ENCODE results near the gene FSTL3. TPM values are rescaled to one million over a fixed set of nuclear protein-coding genes. Genes with fewer than 3 reads are reported as not detected.

FSTL3 gene
- total and polyA plus RNA-seq, 4 donors, result 15.1 to 172 (median 114) TPM

GRCh38 chr19:658059-658839 lies 17.9 kb upstream of the FSTL3 start:
- Histone ChIP-seq H3K9ac (ENCODE audit: insufficient read depth in 1 of 2, low read length in 2 of 2) (no peak overlapping the region), H3K27ac (ENCODE audit: low read depth in 1 of 2, low read length in 1 of 2) (no peak overlapping the region), H3K9me3 (ENCODE audit: control insufficient read depth in 4 of 4, insufficient read depth in 3 of 4, low read length in 3 of 4) (no peaks in the 10 kb centered on the region), H3K4me1 (ENCODE audit: control insufficient read depth in 5 of 5, insufficient read depth in 5 of 5, low read length in 5 of 5) (peaks cover 0 to 37% (median 10%) of the 10 kb centered on the region in 5 donors), H3K36me3 (ENCODE audit: control insufficient read depth in 4 of 4, insufficient read depth in 4 of 4, low read length in 4 of 4) (peaks cover 0 to 23% (median 3%) of the 10 kb centered on the region in 4 donors), H3K4me3 (no peak overlapping the region), H3K27me3 (ENCODE audit: control insufficient read depth in 3 of 3, insufficient read depth in 3 of 3, low read length in 2 of 3) (no peaks in the 10 kb centered on the region)
- 87 to 88% methylated on average over 33 of the region's 33 CpGs for WGBS, 2 donors
- no peak for ATAC-seq (ENCODE audit: insufficient read depth, low FRiP score)
- no peak for DNase-seq
- no peak for TF ChIP-seq CTCF (IDR thresholded peaks at IDR 0.05; ENCODE audit: control extremely low read depth, extremely low read depth)

- WGBS, 2 donors, result 69 to 72% methylated on average over 44 to 50 of the region's 50 CpGs
- H3K9me3 ChIP-seq (ENCODE audit: control insufficient read depth in 4 of 4, insufficient read depth in 3 of 4, low read length in 3 of 4), result no peaks in the 10 kb centered on the region
- no peak overlapping the region for H3K4me3 ChIP-seq
- H3K36me3 ChIP-seq (ENCODE audit: control insufficient read depth in 4 of 4, insufficient read depth in 4 of 4, low read length in 4 of 4), result peaks cover 0 to 14% (median 0%) of the 10 kb centered on the region in 4 donors
- H3K9ac ChIP-seq (ENCODE audit: insufficient read depth in 1 of 2, low read length in 2 of 2), result no peak overlapping the region
- H3K27me3 ChIP-seq (ENCODE audit: control insufficient read depth in 3 of 3, insufficient read depth in 3 of 3, low read length in 2 of 3), result no peaks in the 10 kb centered on the region
- ATAC-seq (ENCODE audit: insufficient read depth, low FRiP score), result no peak
- no peak for DNase-seq
- H3K27ac ChIP-seq (ENCODE audit: low read depth in 1 of 2, low read length in 1 of 2), result peak overlapping the region; percentile 11 to 26
- no peak for TF ChIP-seq CTCF (IDR thresholded peaks at IDR 0.05; ENCODE audit: control extremely low read depth, extremely low read depth)
- H3K4me1 ChIP-seq (ENCODE audit: control insufficient read depth in 5 of 5, insufficient read depth in 5 of 5, low read length in 5 of 5), result peaks cover 0 to 41% (median 10%) of the 10 kb centered on the region in 5 donors
These were observed 17.0 kb upstream of the FSTL3 start for GRCh38 chr19:658916-659839.

GRCh38 chr19:660793-661426 lies 15.3 kb upstream of the FSTL3 start:
- Histone ChIP-seq H3K27ac (ENCODE audit: low read depth in 1 of 2, low read length in 1 of 2) (peak overlapping the region; percentile 21 to 42), H3K4me1 (ENCODE audit: control insufficient read depth in 5 of 5, insufficient read depth in 5 of 5, low read length in 5 of 5) (peaks cover 0 to 43% (median 10%) of the 10 kb centered on the region in 5 donors), H3K27me3 (ENCODE audit: control insufficient read depth in 3 of 3, insufficient read depth in 3 of 3, low read length in 2 of 3) (no peaks in the 10 kb centered on the region), H3K9me3 (ENCODE audit: control insufficient read depth in 4 of 4, insufficient read depth in 3 of 4, low read length in 3 of 4) (no peaks in the 10 kb centered on the region), H3K4me3 (peak overlapping the region; percentile 50), H3K36me3 (ENCODE audit: control insufficient read depth in 4 of 4, insufficient read depth in 4 of 4, low read length in 4 of 4) (peaks cover 0 to 8% (median 0%) of the 10 kb centered on the region in 4 donors), H3K9ac (ENCODE audit: insufficient read depth in 1 of 2, low read length in 2 of 2) (peak overlapping the region in 1 of 2 donors; percentile 32)
- no peak for DNase-seq
- no peak for TF ChIP-seq CTCF (IDR thresholded peaks at IDR 0.05; ENCODE audit: control extremely low read depth, extremely low read depth)
- 30 to 35% methylated on average over 18 to 20 of the region's 20 CpGs for WGBS, 2 donors
- ATAC-seq (ENCODE audit: insufficient read depth, low FRiP score), result no peak

Measured in lung (tissue), 12 donors.